ENCODE measurements around the gene SIX5. TPM values are rescaled to one million over a fixed set of nuclear protein-coding genes. Genes with fewer than 3 reads are reported as not detected.
A peak's percentile ranks its signal among the peaks of the same experiment; 100 is the strongest.

SIX5 gene
- total and polyA plus RNA-seq, 9 of the 15 experiments (the other 6 are each of a cell fraction or from before 2014, with no cell fraction given) = 1.4 to 17.2 (median 7.4) TPM; not detected in 2

- 95% methylated on average over 21 of the region's 40 CpGs for WGBS (ENCODE audit: insufficient coverage, low coverage, missing lambda C conversion rate)
- H4K20me1 ChIP-seq (replicated peaks; ENCODE audit: control insufficient read depth, insufficient read depth, low read length) = peaks cover 7% of the 10 kb centered on the region; the same call in 1 of the 2 replicates
- H3K79me2 ChIP-seq (ENCODE audit: control insufficient read depth, insufficient read depth, low read length) = no peaks in the 10 kb centered on the region
- H3K4me2 ChIP-seq (ENCODE audit: insufficient read depth, low read length) = no peak within 1 kb of the TSS
- H3K27ac ChIP-seq (ENCODE audit: extremely low read depth, low read depth, low read length) = no peak within 1 kb of the TSS
- ATAC-seq (no peak), FAIRE-seq (no peak), DNase-seq (ENCODE audit: extremely low read depth in 1 of 4, low spot score in 3 of 4) (no peak)
- H3K9me3 ChIP-seq (replicated peaks; ENCODE audit: control insufficient read depth, insufficient read depth, low read depth, low read length) = no peaks in the 10 kb centered on the region
- H2AFZ ChIP-seq (ENCODE audit: low read depth, low read length) = no peak within 1 kb of the TSS
- ChIA-PET POLR2A (interaction anchor here (0.6 to 1.5 kb wide), 2 partner anchors 11 to 117 kb away, joined by 4 to 5 read pairs; no protein-coding TSS in a partner anchor), CTCF (ENCODE audit: low intra/inter-chr PET ratio) (no interaction called here)
- in situ Hi-C loops (cut with MboI) = no loop called here
- H3K4me1 ChIP-seq (replicated peaks in 1 of 2; ENCODE audit: control insufficient read depth in 2 of 2, insufficient read depth in 2 of 2, low read length in 2 of 2) = peaks cover 6 to 42% of the 10 kb centered on the region in 2 experiments; a peak in 4 of 5 replicates
- intact Hi-C loops (cut with micrococcal nuclease) = loop anchor here (5.0 to 10.0 kb wide), 2 partner anchors 197 to 260 kb away; no protein-coding TSS in a partner anchor
- peaks cover 2% of the 10 kb centered on the region for H3K9me1 ChIP-seq (ENCODE audit: control insufficient read depth, insufficient read depth, low read length)
- TF ChIP-seq SMARCB1 (IDR thresholded peaks at IDR 0.05; ENCODE audit: insufficient read length, low read depth) (no peak), POLR2G (IDR thresholded peaks at IDR 0.05; ENCODE audit: low read depth, low read length) (peak; percentile 63), ZBTB33 (CRISPR knock-in tag; IDR thresholded peaks at IDR 0.05) (peak; percentile 37; the same call in 1 of the 2 replicates)
- no peaks in the 10 kb centered on the region for H3K27me3 ChIP-seq (ENCODE audit: control insufficient read depth in 2 of 2, insufficient read depth in 2 of 2, low read length in 2 of 2)
- BruUV-seq (replicated peaks) = no TSS peak
- H3K4me3 ChIP-seq = no peak within 1 kb of the TSS
- peaks cover 27% of the 10 kb centered on the region; the same call in 2 of the 3 replicates for H3K36me3 ChIP-seq (ENCODE audit: control insufficient read depth, insufficient read depth, low read length)
- no peak within 1 kb of the TSS for H3K9ac ChIP-seq (ENCODE audit: insufficient read depth in 1 of 2, low read depth in 2 of 2, low read length in 2 of 2)
These were observed 45.9 kb upstream of the SIX5 start, which contains the start of gene RSPH6A for GRCh38 chr19:45814851-45815480. Gene RSPH6A (minus strand): TSS chr19:45815308. CDS start chr19:45815176, 132 bp downstream.
